Vagina (tissue), 2 donors: ENCODE results near the gene ARL6IP5.

Source experiments
- POLR2A ChIP-seq, 2 donors: fragments of 450-650 bp; IDR thresholded peaks; one replicate each; pipeline ENCODE4 v1.6.1; 2017; ENCODE audit warnings: antibody characterized with exemption in 2 of 2, mild to moderate bottlenecking in 2 of 2, moderate library complexity in 2 of 2
- POLR2AphosphoS5 ChIP-seq, 2 donors: sonication (generic); formaldehyde crosslinking; IDR thresholded peaks; one replicate each; pipeline ENCODE4 v1.9.0; 2017; ENCODE audit warnings: antibody characterized with exemption in 2 of 2, mild to moderate bottlenecking in 2 of 2, low read depth in 1 of 2; ENCODE audit not compliant: insufficient read depth in 1 of 2
- TF ChIP-seq, protein P1 (sequence below), 3 experiments: fragments of 450-650 bp in 2 of 3; fragments of 200-600 bp in 1 of 3; sonication (generic) in 1 of 3; IDR thresholded peaks; one replicate each; pipeline ENCODE4 v1.5.1; 2017 to 2019; ENCODE audit warnings: antibody characterized with exemption in 3 of 3, mild to moderate bottlenecking in 2 of 3, moderate library complexity in 2 of 3

DNA sequence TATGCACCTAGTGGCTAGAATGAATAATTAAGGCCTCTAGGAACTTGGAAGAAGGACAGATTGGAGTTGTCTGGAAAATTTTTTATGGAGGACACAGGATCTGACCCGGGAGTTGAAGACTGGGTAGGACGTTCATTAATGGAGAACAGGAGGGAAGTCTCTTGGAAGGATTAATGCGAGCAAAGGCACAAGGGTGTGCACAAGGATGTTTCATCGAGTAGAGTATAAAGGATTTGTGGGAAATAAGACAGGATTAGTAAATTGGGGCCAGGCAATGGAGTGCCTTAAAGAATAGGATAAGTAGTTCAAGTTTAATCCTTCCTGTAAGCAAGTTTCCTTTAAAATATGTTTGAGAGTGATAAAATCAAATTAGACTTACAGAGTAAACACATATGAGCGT is 23.1 kb downstream of the ARL6IP5 start:
- no peak for TF ChIP-seq POLR2AphosphoS5 (IDR thresholded peaks at IDR 0.05; ENCODE audit: insufficient read depth in 1 of 2, low read depth in 1 of 2)
- TF ChIP-seq, protein P1, sequence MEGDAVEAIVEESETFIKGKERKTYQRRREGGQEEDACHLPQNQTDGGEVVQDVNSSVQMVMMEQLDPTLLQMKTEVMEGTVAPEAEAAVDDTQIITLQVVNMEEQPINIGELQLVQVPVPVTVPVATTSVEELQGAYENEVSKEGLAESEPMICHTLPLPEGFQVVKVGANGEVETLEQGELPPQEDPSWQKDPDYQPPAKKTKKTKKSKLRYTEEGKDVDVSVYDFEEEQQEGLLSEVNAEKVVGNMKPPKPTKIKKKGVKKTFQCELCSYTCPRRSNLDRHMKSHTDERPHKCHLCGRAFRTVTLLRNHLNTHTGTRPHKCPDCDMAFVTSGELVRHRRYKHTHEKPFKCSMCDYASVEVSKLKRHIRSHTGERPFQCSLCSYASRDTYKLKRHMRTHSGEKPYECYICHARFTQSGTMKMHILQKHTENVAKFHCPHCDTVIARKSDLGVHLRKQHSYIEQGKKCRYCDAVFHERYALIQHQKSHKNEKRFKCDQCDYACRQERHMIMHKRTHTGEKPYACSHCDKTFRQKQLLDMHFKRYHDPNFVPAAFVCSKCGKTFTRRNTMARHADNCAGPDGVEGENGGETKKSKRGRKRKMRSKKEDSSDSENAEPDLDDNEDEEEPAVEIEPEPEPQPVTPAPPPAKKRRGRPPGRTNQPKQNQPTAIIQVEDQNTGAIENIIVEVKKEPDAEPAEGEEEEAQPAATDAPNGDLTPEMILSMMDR (IDR thresholded peaks at IDR 0.05): no peak
- no peak for TF ChIP-seq POLR2A (IDR thresholded peaks at IDR 0.05)
